Measurements from ENCODE around the gene LRRC4. TPM values are rescaled to one million over a fixed set of nuclear protein-coding genes. Genes with fewer than 3 reads are reported as not detected.
A peak's percentile ranks its signal among the peaks of the same experiment; 100 is the strongest.

The LRRC4 gene
- total RNA-seq, 1 donor from 2014 or later = 0.77 TPM

GRCh38 chr7:128059143-128059988, 28.1 kb upstream of the LRRC4 start:
- no peak for DNase-seq (ENCODE audit: low read depth in 2 of 2)

GRCh38 chr7:128057909-128058308, 26.7 kb upstream of the LRRC4 start:
- no peak for DNase-seq (ENCODE audit: low read depth in 2 of 2)

GRCh38 chr7:128056901-128057300, 25.7 kb upstream of the LRRC4 start:
- DNase-seq (ENCODE audit: low read depth in 2 of 2) = no peak

GRCh38 chr7:128055637-128056036, 24.4 kb upstream of the LRRC4 start:
- DNase-seq (ENCODE audit: low read depth in 2 of 2) = peak in 1 of 2 donors; percentile 12

- DNase-seq (ENCODE audit: low read depth in 2 of 2) = no peak
Observed at GRCh38 chr7:128054511-128054910, 23.3 kb upstream of the LRRC4 start.

GRCh38 chr7:128053991-128054390, 22.8 kb upstream of the LRRC4 start:
- DNase-seq (ENCODE audit: low read depth in 2 of 2) = no peak

- DNase-seq (ENCODE audit: low read depth in 2 of 2) = peak; percentile 79 to 81
Observed at GRCh38 chr7:128053023-128053422, 21.8 kb upstream of the LRRC4 start.

GRCh38 chr7:128052404-128052803, 21.2 kb upstream of the LRRC4 start:
- DNase-seq (ENCODE audit: low read depth in 2 of 2) = no peak

GRCh38 chr7:128045766-128046165, 14.5 kb upstream of the LRRC4 start:
- DNase-seq (ENCODE audit: low read depth in 2 of 2) = no peak

GRCh38 chr7:128045158-128045557, 13.9 kb upstream of the LRRC4 start:
- no peak for DNase-seq (ENCODE audit: low read depth in 2 of 2)

GRCh38 chr7:128044064-128044463, 12.8 kb upstream of the LRRC4 start:
- DNase-seq (ENCODE audit: low read depth in 2 of 2) = no peak

GRCh38 chr7:128042012-128042411, 10.8 kb upstream of the LRRC4 start:
- no peak for DNase-seq (ENCODE audit: low read depth in 2 of 2)

GRCh38 chr7:128041203-128041602, 10.0 kb upstream of the LRRC4 start:
- DNase-seq (ENCODE audit: low read depth in 2 of 2) = peak in 1 of 2 donors; percentile 70

GRCh38 chr7:128040205-128040604, 9.0 kb upstream of the LRRC4 start:
- DNase-seq (ENCODE audit: low read depth in 2 of 2) = no peak

GRCh38 chr7:128039544-128039953, 8.3 kb upstream of the LRRC4 start:
- no peak for DNase-seq (ENCODE audit: low read depth in 2 of 2)

GRCh38 chr7:128037880-128038619, 6.8 kb upstream of the LRRC4 start:
- no peak for DNase-seq (ENCODE audit: low read depth in 2 of 2)

GRCh38 chr7:128037081-128037480, 5.8 kb upstream of the LRRC4 start:
- DNase-seq (ENCODE audit: low read depth in 2 of 2) = no peak

GRCh38 chr7:128036226-128036940, 5.1 kb upstream of the LRRC4 start:
- no peak for DNase-seq (ENCODE audit: low read depth in 2 of 2)

- DNase-seq (ENCODE audit: low read depth in 2 of 2) = peak; percentile 27 to 45
Observed at GRCh38 chr7:128035712-128036111, 4.5 kb upstream of the LRRC4 start.

- no peak for DNase-seq (ENCODE audit: low read depth in 2 of 2)
Observed at GRCh38 chr7:128034825-128035224, 3.6 kb upstream of the LRRC4 start.

GRCh38 chr7:128033246-128033645, 2.0 kb upstream of the LRRC4 start:
- DNase-seq (ENCODE audit: low read depth in 2 of 2) = no peak

- DNase-seq (ENCODE audit: low read depth in 2 of 2) = peak in 1 of 2 donors; percentile 16
Observed at GRCh38 chr7:128032605-128033235, 1.5 kb upstream of the LRRC4 start.
